Stomach (tissue), 9 donors: ENCODE data around the gene ZBTB17. TPM values are rescaled to one million over a fixed set of nuclear protein-coding genes. Genes with fewer than 3 reads are reported as not detected.
A peak's percentile ranks its signal among the peaks of the same experiment; 100 is the strongest.

ENCODE experiments used
- DNase-seq, 2 donors: peaks; one replicate each; pipeline versions ENCODE4 v3.0.0 to v3.0.0-alpha.2; 2013 to 2019
- H3K27ac ChIP-seq, 5 donors: fragments of 200-600 bp in 4 of 5; sonication (generic) in 4 of 5; one replicate each; pipeline ENCODE4 v1.5.1; 2013 to 2019; ENCODE audit warnings: mild to moderate bottlenecking in 1 of 5, moderate library complexity in 1 of 5
- H3K27me3 ChIP-seq, 3 donors: fragments of 200-600 bp; sonication (generic); one replicate each; pipeline ENCODE4 v1.5.1; 2017 to 2019; ENCODE audit warnings: mixed run types in 1 of 3
- H3K36me3 ChIP-seq, 4 donors: fragments of 200-600 bp; sonication (generic); 1 replicate in 3 of 4; 2 replicates in 1 of 4; pipeline ENCODE4 v1.5.1; 2016 to 2019
- H3K4me1 ChIP-seq, 4 donors: fragments of 200-600 bp; sonication (generic); one replicate each; pipeline ENCODE4 v1.5.1; 2016 to 2019
- H3K4me3 ChIP-seq, 4 donors: fragments of 200-600 bp; sonication (generic) in 3 of 4; one replicate each; pipeline ENCODE4 v1.5.1; 2016 to 2019; ENCODE audit warnings: mild to moderate bottlenecking in 1 of 4
- H3K9me3 ChIP-seq, 4 donors: fragments of 200-600 bp; sonication (generic); one replicate each; pipeline ENCODE4 v1.5.1; 2016 to 2019
- EP300 ChIP-seq: sonication (generic); formaldehyde crosslinking; IDR thresholded peaks from one replicate; pipeline ENCODE4 v1.6.1; 2017; ENCODE audit warnings: antibody characterized with exemption
- POLR2A ChIP-seq, 4 donors: fragments of 450-650 bp; IDR thresholded peaks; one replicate each; pipeline ENCODE4 v1.6.1; 2016; ENCODE audit warnings: antibody characterized with exemption in 4 of 4, control low read depth in 2 of 4, mild to moderate bottlenecking in 1 of 4, moderate library complexity in 1 of 4
- POLR2AphosphoS5 ChIP-seq, 3 donors: sonication (generic); formaldehyde crosslinking; IDR thresholded peaks; one replicate each; pipeline ENCODE4 v1.6.1; 2016; ENCODE audit warnings: antibody characterized with exemption in 3 of 3
- WGBS, 5 donors: extraction: QIAGEN DNeasy Blood & Tissue Kit in 3 of 5; methylation state at CpG; one replicate each; pipeline versions ENCODE4 v1.1.5 to v1.1.7; 2013 to 2018; 5-methylcytosine and 5-hydroxymethylcytosine counted together
- intact Hi-C: fragments of 100-400 bp; cut with DNase I; formaldehyde crosslinking; loops from one replicate; pipeline ENCODE4 v1.15.1; 2023; ENCODE audit warnings: low total_unique reads
- polyA plus RNA-seq, 3 donors: library from polyadenylated mRNA; stranded (reverse); fragments of 200-250 nt; gene quantifications; one replicate each; pipeline ENCODE4 v1.2.3, GENCODE V29; 2013
- total RNA-seq, 5 donors: library from RNA; depleted of rRNA; stranded (reverse); fragments of >200 nt; gene quantifications; one replicate each; pipeline versions ENCODE4 v1.1.0 to v1.2.3, GENCODE V29; 2014 to 2016
- TF ChIP-seq, protein P1 (sequence below), 7 experiments: fragments of 450-650 bp in 4 of 7; fragments of 200-600 bp in 3 of 7; sonication (generic) in 3 of 7; IDR thresholded peaks; one replicate each; pipeline ENCODE4 v1.5.1; 2016 to 2019; ENCODE audit warnings: antibody characterized with exemption in 7 of 7, control low read depth in 2 of 7, mild to moderate bottlenecking in 1 of 7
- donor health status: healthy with polysubstance abuse.
- donor health status: Bipolar disorder and iron deficiency.
- donor health status: healthy.

The ZBTB17 gene
- total and polyA plus RNA-seq, 8 donors: 13.0 to 136 (median 46.5) TPM

DNA sequence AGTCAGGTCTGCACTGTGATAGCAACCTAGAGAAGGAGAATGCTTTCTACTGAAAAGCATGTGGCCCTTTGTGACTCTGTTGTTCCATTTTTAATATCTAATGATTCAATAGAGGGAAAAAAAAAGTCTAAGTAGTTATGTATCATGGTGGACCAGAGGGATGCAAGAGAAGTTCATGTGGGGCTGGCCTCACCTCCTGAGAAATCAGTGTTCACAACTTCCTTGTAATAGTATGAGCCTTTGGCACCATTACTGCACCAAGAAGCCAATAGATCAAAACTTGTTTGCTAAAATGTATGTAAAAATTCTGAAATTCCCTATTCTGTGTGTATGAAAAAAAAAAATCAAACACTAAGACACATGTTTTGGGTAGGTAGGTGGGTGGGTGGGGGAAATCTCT lies 5.0 kb downstream of the ZBTB17 start:
- H3K27ac ChIP-seq: no peak overlapping the region
- H3K36me3 ChIP-seq: peaks cover 8 to 48% (median 42%) of the 10 kb centered on the region in 4 donors
- H3K9me3 ChIP-seq: no peaks in the 10 kb centered on the region
- TF ChIP-seq POLR2A (IDR thresholded peaks at IDR 0.05) (no peak), POLR2AphosphoS5 (IDR thresholded peaks at IDR 0.05) (no peak)
- intact Hi-C loops: no loop called here
- peaks cover 23 to 53% (median 36%) of the 10 kb centered on the region in 4 donors for H3K4me1 ChIP-seq
- H3K4me3 ChIP-seq: no peak overlapping the region
- no peak for DNase-seq
- H3K27me3 ChIP-seq: no peaks in the 10 kb centered on the region

DNA sequence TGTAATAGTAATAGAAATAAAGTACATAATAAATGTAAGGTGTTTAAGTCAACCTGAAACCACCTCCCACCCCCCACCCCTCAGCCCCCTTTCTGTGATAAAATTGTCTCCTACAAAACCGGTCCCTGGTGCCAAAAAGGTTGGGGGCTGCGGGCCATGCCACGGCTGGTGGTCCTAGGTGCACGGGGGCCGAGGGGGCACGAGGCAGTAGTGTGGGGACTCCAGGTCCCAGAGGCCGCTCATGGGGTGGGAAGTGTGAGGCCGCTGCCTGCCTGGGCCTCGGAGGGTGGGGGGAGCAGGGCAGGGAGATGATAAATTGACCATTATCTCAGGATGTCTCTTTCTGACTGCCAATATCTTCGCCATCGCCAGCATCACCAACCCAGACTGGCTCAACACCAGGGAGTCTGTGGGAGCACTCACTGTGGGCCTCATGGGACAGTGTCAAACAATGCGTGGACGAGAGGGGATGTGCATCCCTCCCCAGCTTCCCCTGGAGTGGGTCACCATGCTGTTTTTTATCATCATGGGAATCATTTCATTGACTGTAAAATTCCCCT lies 6.5 kb downstream of the ZBTB17 start:
- peaks cover 24 to 57% (median 34%) of the 10 kb centered on the region in 4 donors for H3K4me1 ChIP-seq
- intact Hi-C loops: no loop called here
- DNase-seq: no peak
- no peak overlapping the region for H3K27ac ChIP-seq
- no peaks in the 10 kb centered on the region for H3K27me3 ChIP-seq
- H3K4me3 ChIP-seq: no peak overlapping the region
- TF ChIP-seq, protein P1, sequence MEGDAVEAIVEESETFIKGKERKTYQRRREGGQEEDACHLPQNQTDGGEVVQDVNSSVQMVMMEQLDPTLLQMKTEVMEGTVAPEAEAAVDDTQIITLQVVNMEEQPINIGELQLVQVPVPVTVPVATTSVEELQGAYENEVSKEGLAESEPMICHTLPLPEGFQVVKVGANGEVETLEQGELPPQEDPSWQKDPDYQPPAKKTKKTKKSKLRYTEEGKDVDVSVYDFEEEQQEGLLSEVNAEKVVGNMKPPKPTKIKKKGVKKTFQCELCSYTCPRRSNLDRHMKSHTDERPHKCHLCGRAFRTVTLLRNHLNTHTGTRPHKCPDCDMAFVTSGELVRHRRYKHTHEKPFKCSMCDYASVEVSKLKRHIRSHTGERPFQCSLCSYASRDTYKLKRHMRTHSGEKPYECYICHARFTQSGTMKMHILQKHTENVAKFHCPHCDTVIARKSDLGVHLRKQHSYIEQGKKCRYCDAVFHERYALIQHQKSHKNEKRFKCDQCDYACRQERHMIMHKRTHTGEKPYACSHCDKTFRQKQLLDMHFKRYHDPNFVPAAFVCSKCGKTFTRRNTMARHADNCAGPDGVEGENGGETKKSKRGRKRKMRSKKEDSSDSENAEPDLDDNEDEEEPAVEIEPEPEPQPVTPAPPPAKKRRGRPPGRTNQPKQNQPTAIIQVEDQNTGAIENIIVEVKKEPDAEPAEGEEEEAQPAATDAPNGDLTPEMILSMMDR (IDR thresholded peaks at IDR 0.05): no peak
- TF ChIP-seq EP300 (no peak), POLR2AphosphoS5 (IDR thresholded peaks at IDR 0.05) (no peak), POLR2A (IDR thresholded peaks at IDR 0.05) (no peak)
- peaks cover 8 to 48% (median 42%) of the 10 kb centered on the region in 4 donors for H3K36me3 ChIP-seq
- WGBS, 5 donors: 90 to 99% (median 96%) methylated on average over 13 of the region's 13 CpGs
- no peaks in the 10 kb centered on the region for H3K9me3 ChIP-seq

DNA sequence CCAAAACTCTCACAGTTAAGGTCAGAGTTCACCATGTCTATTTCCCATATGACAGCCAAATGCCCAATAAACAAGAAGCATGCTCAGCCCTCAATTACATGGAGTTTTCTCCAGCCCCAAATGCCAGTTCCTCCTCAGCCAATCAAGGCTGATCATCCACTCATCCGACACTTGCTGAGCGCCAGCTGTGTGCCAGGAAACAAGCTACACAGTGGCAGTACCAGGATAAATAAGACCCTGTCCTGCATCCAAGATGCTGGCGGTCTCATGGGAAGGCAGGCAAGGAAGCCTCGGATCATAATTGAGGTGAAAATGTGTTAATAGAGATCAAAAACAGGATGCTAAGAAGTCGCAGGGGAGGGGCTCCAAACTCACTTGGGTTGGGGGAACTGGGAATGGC lies 7.7 kb downstream of the ZBTB17 start:
- H3K4me1 ChIP-seq: peaks cover 16 to 57% (median 33%) of the 10 kb centered on the region in 4 donors
- TF ChIP-seq POLR2AphosphoS5 (IDR thresholded peaks at IDR 0.05): no peak
- no peak for TF ChIP-seq EP300
- TF ChIP-seq POLR2A (IDR thresholded peaks at IDR 0.05): no peak
- TF ChIP-seq, protein P1 (IDR thresholded peaks at IDR 0.05): no peak
- H3K27ac ChIP-seq: no peak overlapping the region
- peaks cover 8 to 47% (median 42%) of the 10 kb centered on the region in 4 donors for H3K36me3 ChIP-seq
- 87 to 94% (median 91%) methylated on average over 5 of the region's 5 CpGs for WGBS, 5 donors
- intact Hi-C loops: no loop called here
- DNase-seq: no peak
- no peak overlapping the region for H3K4me3 ChIP-seq
- no peaks in the 10 kb centered on the region for H3K9me3 ChIP-seq
- no peaks in the 10 kb centered on the region for H3K27me3 ChIP-seq

DNA sequence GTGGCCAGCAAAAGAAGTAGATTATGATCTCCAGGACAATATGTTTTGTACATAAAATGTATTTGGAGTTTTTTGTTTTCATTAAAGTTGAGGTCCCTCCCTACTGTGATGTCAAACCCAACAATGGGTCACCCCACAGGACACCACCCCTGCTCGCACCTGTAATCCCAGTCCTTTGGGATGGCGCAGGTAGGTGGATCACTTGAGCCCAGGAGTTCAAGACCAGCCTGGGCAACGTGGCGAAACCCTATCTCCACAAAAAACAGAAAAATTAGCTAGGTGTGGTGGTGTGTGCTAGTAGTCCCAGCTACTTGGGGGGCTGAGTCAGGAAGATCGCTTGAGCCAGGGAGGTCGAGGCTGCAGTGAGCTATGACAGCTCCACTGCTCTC lies 9.0 kb downstream of the ZBTB17 start:
- no peaks in the 10 kb centered on the region for H3K27me3 ChIP-seq
- DNase-seq: no peak
- intact Hi-C loops: no loop called here
- H3K9me3 ChIP-seq: no peaks in the 10 kb centered on the region
- TF ChIP-seq POLR2A (IDR thresholded peaks at IDR 0.05) (no peak), EP300 (no peak), POLR2AphosphoS5 (IDR thresholded peaks at IDR 0.05) (no peak)
- TF ChIP-seq, protein P1 (IDR thresholded peaks at IDR 0.05): no peak
- H3K27ac ChIP-seq: peak overlapping the region in 3 of 5 donors; percentile 38 to 67 (median 62)
- no peak overlapping the region for H3K4me3 ChIP-seq
- WGBS, 5 donors: 92 to 100% (median 96%) methylated on average over 4 to 6 of the region's 6 CpGs
- peaks cover 2 to 35% (median 32%) of the 10 kb centered on the region in 4 donors for H3K36me3 ChIP-seq
- peaks cover 13 to 61% (median 35%) of the 10 kb centered on the region in 4 donors for H3K4me1 ChIP-seq
